Dedifferentiated amniotic fluid mesenchymal stem cell (primary cell): Measurements from ENCODE around the gene NACA2.
"Not testable (repeated sequence)": the region's sequence is repeated elsewhere in the genome, so short reads cannot be mapped to it uniquely, and the experiment has no call there.

Source experiments
- DNase-seq: peaks from one replicate; pipeline ENCODE4 v3.0.0-alpha.2; 2016; ENCODE audit errors: extremely low spot score

Gene NACA2

GRCh38 chr17:61591018-61591417 is at the start of gene NACA2:
TSS of gene NACA2 (minus strand) at chr17:61591219. CDS start at chr17:61591180, 39 bp downstream.
- no peak for DNase-seq

- no peak for DNase-seq
Observed at GRCh38 chr17:61639818-61640217, 48.8 kb upstream of the NACA2 start.

- no peak for DNase-seq
Observed at GRCh38 chr17:61638087-61638486, 47.1 kb upstream of the NACA2 start.

GRCh38 chr17:61635913-61636432 is 45.0 kb upstream of the NACA2 start:
- peak; percentile 51 for DNase-seq

- no peak for DNase-seq
Observed at GRCh38 chr17:61634942-61635538, 44.0 kb upstream of the NACA2 start.

- no peak for DNase-seq
Observed at GRCh38 chr17:61634011-61634539, 43.1 kb upstream of the NACA2 start.

- DNase-seq = no peak
Observed at GRCh38 chr17:61632826-61633225, 41.8 kb upstream of the NACA2 start.

GRCh38 chr17:61631800-61632199 is 40.8 kb upstream of the NACA2 start:
- no peak for DNase-seq

GRCh38 chr17:61628158-61628557 is 37.1 kb upstream of the NACA2 start:
- not testable (repeated sequence) for DNase-seq

- DNase-seq = no peak
Observed at GRCh38 chr17:61627658-61628057, 36.6 kb upstream of the NACA2 start.

GRCh38 chr17:61627125-61627524 is 36.1 kb upstream of the NACA2 start:
- no peak for DNase-seq

GRCh38 chr17:61625564-61625963 is 34.5 kb upstream of the NACA2 start:
- DNase-seq = no peak

- no peak for DNase-seq
Observed at GRCh38 chr17:61624951-61625350, 33.9 kb upstream of the NACA2 start.

- no peak for DNase-seq
Observed at GRCh38 chr17:61621317-61621716, 30.3 kb upstream of the NACA2 start.

GRCh38 chr17:61619953-61620352 is 28.9 kb upstream of the NACA2 start:
- DNase-seq = no peak

- no peak for DNase-seq
Observed at GRCh38 chr17:61619493-61619892, 28.5 kb upstream of the NACA2 start.

- DNase-seq = no peak
Observed at GRCh38 chr17:61618950-61619349, 27.9 kb upstream of the NACA2 start.

- DNase-seq = no peak
Observed at GRCh38 chr17:61617330-61617729, 26.3 kb upstream of the NACA2 start.

- DNase-seq = no peak
Observed at GRCh38 chr17:61616783-61617182, 25.8 kb upstream of the NACA2 start.

- DNase-seq = no peak
Observed at GRCh38 chr17:61614219-61614618, 23.2 kb upstream of the NACA2 start.

GRCh38 chr17:61611323-61611722 is 20.3 kb upstream of the NACA2 start:
- DNase-seq = no peak

- DNase-seq = no peak
Observed at GRCh38 chr17:61605692-61606091, 14.7 kb upstream of the NACA2 start.

GRCh38 chr17:61601297-61601696 is 10.3 kb upstream of the NACA2 start:
- no peak for DNase-seq

- DNase-seq = no peak
Observed at GRCh38 chr17:61600621-61601020, 9.6 kb upstream of the NACA2 start.
